HG02840 (cell line): ENCODE results near the gene COX4I1.

ENCODE experiments used
- ATAC-seq: cut with Tn5 transposase; IDR thresholded peaks from one replicate; pipeline ENCODE4 v1.9.1; 2021; ENCODE audit warnings: mild to moderate bottlenecking, moderate library complexity, moderate number of reproducible peaks; ENCODE audit not compliant: unreplicated experiment, low FRiP score

The COX4I1 gene

DNA sequence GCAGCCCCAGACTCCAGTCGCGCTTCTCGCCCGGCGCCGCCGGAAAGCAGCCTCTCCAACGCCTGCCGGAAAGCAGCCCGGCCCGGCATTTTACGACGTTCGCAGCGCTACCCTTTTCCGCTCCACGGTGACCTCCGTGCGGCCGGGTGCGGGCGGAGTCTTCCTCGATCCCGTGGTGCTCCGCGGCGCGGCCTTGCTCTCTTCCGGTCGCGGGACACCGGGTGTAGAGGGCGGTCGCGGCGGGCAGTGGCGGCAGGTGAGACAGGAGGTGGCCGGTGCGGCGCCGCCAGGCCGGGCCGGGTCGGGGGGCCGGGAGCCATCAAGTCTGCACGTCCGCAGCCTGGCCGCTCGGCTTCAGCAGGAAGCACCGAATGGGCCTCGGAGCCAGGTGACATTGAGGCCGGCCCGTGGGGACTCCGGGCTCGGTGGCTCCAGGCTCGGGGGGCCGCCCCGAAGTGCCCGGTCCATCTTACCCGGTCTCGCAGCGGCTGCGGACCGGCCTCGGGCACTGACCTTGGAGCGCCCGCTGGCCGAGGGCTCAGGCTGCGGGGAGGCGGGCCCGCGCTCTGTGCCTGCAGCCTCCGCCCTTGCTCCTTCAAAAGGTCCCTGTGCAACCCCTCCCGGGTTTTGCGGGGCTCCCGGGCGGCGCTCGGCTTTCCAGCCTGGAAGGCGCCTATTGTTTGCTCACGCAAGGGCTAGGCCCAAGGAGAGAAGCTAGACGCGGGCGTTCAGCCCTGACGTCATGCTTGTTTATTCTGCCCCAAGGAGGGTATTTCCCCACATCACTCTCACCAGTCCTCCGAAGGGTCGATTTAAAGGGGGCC, at the start of gene COX4I1, which contains the start of gene EMC8:
Gene COX4I1 (plus strand): TSS at position 199 of the 824 bp plus-strand sequence. CDS start 1,511 bp downstream, outside the sequence.
Gene EMC8 (minus strand): TSS at position 48 of the 824 bp plus-strand sequence. CDS start 249 bp downstream, outside the sequence.
- peak; percentile 85 for ATAC-seq

- ATAC-seq: no peak
Measured at GRCh38 chr16:85749771-85750145, 49.7 kb upstream of the COX4I1 start.

- ATAC-seq: no peak
Measured at GRCh38 chr16:85750146-85750826, 49.2 kb upstream of the COX4I1 start.

GRCh38 chr16:85750827-85751697, 48.4 kb upstream of the COX4I1 start, which contains the start of gene C16orf74:
Gene C16orf74 (minus strand): TSS chr16:85751096. CDS start chr16:85735217, 15,879 bp downstream.
- ATAC-seq: no peak

GRCh38 chr16:85751698-85752501, 47.6 kb upstream of the COX4I1 start:
- ATAC-seq: no peak

- no peak for ATAC-seq
Measured at GRCh38 chr16:85752511-85753420, 46.7 kb upstream of the COX4I1 start.

- no peak for ATAC-seq
Measured at GRCh38 chr16:85753559-85753958, 45.9 kb upstream of the COX4I1 start.

- ATAC-seq: no peak
Measured at GRCh38 chr16:85753976-85754375, 45.5 kb upstream of the COX4I1 start.

GRCh38 chr16:85754413-85754812, 45.1 kb upstream of the COX4I1 start:
- no peak for ATAC-seq

GRCh38 chr16:85755929-85756768, 43.3 kb upstream of the COX4I1 start:
- peak; percentile 44 for ATAC-seq

GRCh38 chr16:85757341-85757822, 42.1 kb upstream of the COX4I1 start:
- ATAC-seq: peak; percentile 45

- ATAC-seq: no peak
Measured at GRCh38 chr16:85759136-85759535, 40.4 kb upstream of the COX4I1 start.

- no peak for ATAC-seq
Measured at GRCh38 chr16:85759631-85760419, 39.7 kb upstream of the COX4I1 start.

- no peak for ATAC-seq
Measured at GRCh38 chr16:85761861-85762260, 37.6 kb upstream of the COX4I1 start.

GRCh38 chr16:85762970-85763369, 36.5 kb upstream of the COX4I1 start:
- ATAC-seq: no peak

DNA sequence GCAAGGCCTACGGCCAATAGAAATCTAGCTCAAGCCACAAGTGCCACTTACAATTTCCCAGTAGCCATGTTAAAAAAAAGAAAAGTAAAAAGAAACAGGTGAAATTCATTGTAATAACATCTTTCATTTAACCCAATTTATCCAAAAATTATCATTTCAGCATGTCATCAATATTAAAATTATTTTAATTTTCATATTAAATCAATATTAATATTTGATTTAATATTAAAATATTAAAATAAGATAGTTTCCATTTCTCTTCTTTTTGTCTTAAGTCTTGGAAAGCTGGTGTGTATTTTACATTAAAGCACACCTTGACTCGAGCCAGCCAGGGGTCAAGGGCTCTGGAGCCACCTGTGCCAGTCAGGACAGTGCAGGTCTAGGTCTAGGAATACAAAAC, 35.9 kb upstream of the COX4I1 start:
- no peak for ATAC-seq

- no peak for ATAC-seq
Measured at GRCh38 chr16:85765211-85765610, 34.3 kb upstream of the COX4I1 start.
